Gastroesophageal sphincter (tissue), 4 donors: ENCODE data around the gene FARS2. TPM values are rescaled to one million over a fixed set of nuclear protein-coding genes. Genes with fewer than 3 reads are reported as not detected.

Experiments
- ATAC-seq: fragments of 150-250 bp; one replicate; pipeline ENCODE4 v1.9.1; 2016; ENCODE audit warnings: mild to moderate bottlenecking, moderate library complexity
- H3K27ac ChIP-seq, 4 donors: fragments of 200-600 bp; sonication (generic) in 3 of 4; 1 replicate in 3 of 4; 2 replicates in 1 of 4; pipeline ENCODE4 v1.5.1; 2016 to 2019
- H3K27me3 ChIP-seq: fragments of 200-600 bp; sonication (generic); one replicate; pipeline ENCODE4 v1.5.1; 2019
- H3K36me3 ChIP-seq, 2 donors: fragments of 200-600 bp; sonication (generic); one replicate each; pipeline ENCODE4 v1.5.1; 2019; ENCODE audit warnings: control low read depth in 1 of 2
- H3K4me1 ChIP-seq, 3 donors: fragments of 200-600 bp; sonication (generic); 1 replicate in 2 of 3; 2 replicates in 1 of 3; pipeline ENCODE4 v1.5.1; 2016 to 2019; ENCODE audit warnings: control low read depth in 2 of 3
- H3K4me3 ChIP-seq, 2 donors: fragments of 200-600 bp; sonication (generic); one replicate each; pipeline ENCODE4 v1.5.1; 2019; ENCODE audit warnings: mild to moderate bottlenecking in 1 of 2, moderate library complexity in 1 of 2
- H3K9me3 ChIP-seq, 3 donors: fragments of 200-600 bp; sonication (generic); one replicate each; pipeline ENCODE4 v1.5.1; 2017 to 2019; ENCODE audit warnings: control low read depth in 2 of 3
- CTCF ChIP-seq, 4 experiments: fragments of 200-600 bp in 2 of 4; fragments of 450-650 bp in 2 of 4; sonication (generic) in 1 of 4; IDR thresholded peaks; one replicate each; pipeline ENCODE4 v1.5.1; 2017 to 2019; ENCODE audit warnings: antibody characterized with exemption in 4 of 4, mild to moderate bottlenecking in 2 of 4, moderate library complexity in 2 of 4
- EP300 ChIP-seq: sonication (generic); formaldehyde crosslinking; IDR thresholded peaks from one replicate; pipeline ENCODE4 v1.6.1; 2017; ENCODE audit warnings: antibody characterized with exemption, mild to moderate bottlenecking
- POLR2A ChIP-seq, 2 donors: fragments of 450-650 bp; IDR thresholded peaks; one replicate each; pipeline ENCODE4 v1.6.1; 2017; ENCODE audit warnings: antibody characterized with exemption in 2 of 2, mild to moderate bottlenecking in 2 of 2, moderate library complexity in 1 of 2
- POLR2AphosphoS5 ChIP-seq: sonication (generic); formaldehyde crosslinking; IDR thresholded peaks from one replicate; pipeline ENCODE4 v1.6.1; 2017; ENCODE audit warnings: antibody characterized with exemption
- WGBS, 2 donors: methylation state at CpG; one replicate each; pipeline ENCODE4 v1.1.5; 2018; ENCODE audit warnings: low coverage in 1 of 2; 5-methylcytosine and 5-hydroxymethylcytosine counted together
- total RNA-seq, 4 donors: library from RNA; depleted of rRNA; stranded (reverse); fragments of >200 nt; gene quantifications; one replicate each; pipeline ENCODE4 v1.1.0, GENCODE V29; 2016

Gene FARS2
- total RNA-seq, 4 donors from 2014 or later = 9.8 to 16.3 (median 14.4) TPM

DNA sequence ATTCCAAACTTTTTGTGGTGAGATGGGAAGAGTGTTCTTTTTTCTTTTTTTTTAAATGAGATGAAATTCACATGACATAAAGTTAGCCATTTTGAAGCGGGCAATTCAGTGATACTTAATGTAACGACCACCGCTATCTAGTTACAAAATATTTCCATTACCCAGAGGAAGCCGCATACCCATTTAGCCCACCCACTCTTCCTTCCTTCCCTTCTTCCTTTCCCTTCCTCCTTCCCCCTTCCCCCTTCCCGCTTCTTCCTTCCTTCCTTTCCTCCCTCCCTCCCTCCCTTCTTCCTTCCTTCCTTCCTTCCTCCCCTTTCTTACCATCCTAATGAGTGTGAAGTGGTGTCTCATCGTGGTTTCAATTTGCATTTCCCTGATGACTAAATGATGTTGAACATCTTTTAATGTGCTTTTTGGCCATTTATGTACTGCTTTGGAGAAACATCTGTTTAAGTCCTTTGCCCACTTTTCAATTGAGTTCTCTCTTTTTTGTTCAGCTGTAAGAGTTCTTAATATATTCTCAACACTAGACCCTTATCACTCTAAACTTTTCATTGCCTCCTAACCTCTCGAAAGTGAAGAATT is 371.1 kb downstream of the FARS2 start:
- no peaks in the 10 kb centered on the region for H3K36me3 ChIP-seq
- no peaks in the 10 kb centered on the region for H3K4me1 ChIP-seq
- ATAC-seq = no peak
- H3K4me3 ChIP-seq = no peak overlapping the region
- H3K27ac ChIP-seq = no peak overlapping the region
- H3K27me3 ChIP-seq = no peaks in the 10 kb centered on the region
- H3K9me3 ChIP-seq = no peaks in the 10 kb centered on the region
- WGBS, 2 donors = 75 to 89% methylated on average over 3 to 7 of the region's 7 CpGs
- no peak for TF ChIP-seq CTCF (IDR thresholded peaks at IDR 0.05)
- no peak for TF ChIP-seq EP300
- no peak for TF ChIP-seq POLR2A (IDR thresholded peaks at IDR 0.05)
- TF ChIP-seq POLR2AphosphoS5 = no peak

DNA sequence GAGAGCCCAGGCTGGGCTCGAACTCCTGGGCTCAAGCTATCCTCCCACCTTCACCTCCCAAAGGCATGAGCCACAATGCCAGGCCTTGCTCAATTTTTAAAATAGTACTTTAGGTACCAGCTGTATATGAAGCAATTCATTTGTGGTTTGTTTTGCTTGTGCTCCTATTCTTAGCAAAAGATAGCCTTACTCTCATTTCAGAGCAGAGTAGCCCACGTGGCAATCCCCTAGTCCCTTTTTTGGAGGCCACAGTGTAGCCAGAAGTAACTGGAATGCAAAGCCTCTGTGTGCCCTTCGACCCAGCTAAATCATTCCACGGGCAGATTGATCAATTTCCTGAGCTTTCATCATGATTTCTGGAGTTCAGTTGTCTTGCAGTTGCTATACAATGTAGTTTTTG is 373.2 kb downstream of the FARS2 start:
- no peak for TF ChIP-seq CTCF (IDR thresholded peaks at IDR 0.05)
- TF ChIP-seq POLR2A (IDR thresholded peaks at IDR 0.05) = no peak
- no peak for TF ChIP-seq EP300
- 64 to 67% methylated on average over 3 of the region's 4 CpGs for WGBS, 2 donors
- Histone ChIP-seq H3K27me3 (no peaks in the 10 kb centered on the region), H3K4me1 (no peaks in the 10 kb centered on the region), H3K4me3 (no peak overlapping the region), H3K27ac (no peak overlapping the region), H3K36me3 (no peaks in the 10 kb centered on the region), H3K9me3 (peaks cover 0 to under 1% (median 0%) of the 10 kb centered on the region in 3 donors)
- no peak for ATAC-seq

- no peak overlapping the region for H3K27ac ChIP-seq
- H3K4me3 ChIP-seq = no peak overlapping the region
- TF ChIP-seq EP300 = no peak
- TF ChIP-seq CTCF (IDR thresholded peaks at IDR 0.05) = no peak
- TF ChIP-seq POLR2AphosphoS5 = no peak
- TF ChIP-seq POLR2A (IDR thresholded peaks at IDR 0.05) = no peak
- H3K9me3 ChIP-seq = peaks cover 0 to 19% (median 0%) of the 10 kb centered on the region in 3 donors
- no peaks in the 10 kb centered on the region for H3K4me1 ChIP-seq
- WGBS, 2 donors = 92 to 97% methylated on average over 5 to 13 of the region's 16 CpGs
- peaks cover 0 to 6% of the 10 kb centered on the region in 2 donors for H3K36me3 ChIP-seq
- no peak for ATAC-seq
- no peaks in the 10 kb centered on the region for H3K27me3 ChIP-seq
Measured at GRCh38 chr6:5636210-5637030, 375.1 kb downstream of the FARS2 start.

- WGBS, 2 donors = 83 to 95% methylated on average over 2 to 4 of the region's 5 CpGs
- Histone ChIP-seq H3K27ac (no peak overlapping the region), H3K4me3 (no peak overlapping the region), H3K27me3 (no peaks in the 10 kb centered on the region), H3K4me1 (no peaks in the 10 kb centered on the region), H3K36me3 (peaks cover 0 to 6% of the 10 kb centered on the region in 2 donors), H3K9me3 (peaks cover 0 to 19% (median 0%) of the 10 kb centered on the region in 3 donors)
- TF ChIP-seq POLR2A (IDR thresholded peaks at IDR 0.05) (no peak), POLR2AphosphoS5 (no peak), EP300 (no peak), CTCF (IDR thresholded peaks at IDR 0.05) (no peak)
- ATAC-seq = no peak
Measured at GRCh38 chr6:5637714-5638113, 376.4 kb downstream of the FARS2 start.

DNA sequence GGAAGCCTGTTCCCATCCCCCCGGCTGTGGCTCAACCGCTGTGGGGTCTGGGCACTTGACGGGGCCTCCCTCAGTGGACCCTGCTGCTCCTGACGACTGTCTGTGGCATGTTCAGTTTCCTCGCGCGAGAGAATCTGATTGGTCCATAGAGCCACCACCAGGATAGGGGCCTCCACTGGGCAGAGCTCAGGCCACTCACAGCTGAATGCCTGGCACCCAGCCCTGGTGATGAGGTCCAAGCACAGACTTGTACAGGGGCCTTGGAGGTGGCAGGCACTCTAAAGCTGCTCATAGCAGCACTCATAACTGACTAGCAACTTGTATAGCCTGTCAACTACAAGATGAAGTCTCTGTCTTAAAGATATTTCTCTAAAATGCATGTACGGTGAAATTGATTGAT is 377.4 kb downstream of the FARS2 start:
- Histone ChIP-seq H3K36me3 (peaks cover 0 to 6% of the 10 kb centered on the region in 2 donors), H3K27ac (no peak overlapping the region), H3K9me3 (peaks cover 0 to 19% (median 0%) of the 10 kb centered on the region in 3 donors), H3K4me1 (no peaks in the 10 kb centered on the region), H3K4me3 (no peak overlapping the region), H3K27me3 (no peaks in the 10 kb centered on the region)
- ATAC-seq = no peak
- TF ChIP-seq POLR2AphosphoS5 (no peak), CTCF (IDR thresholded peaks at IDR 0.05) (no peak), POLR2A (IDR thresholded peaks at IDR 0.05) (no peak), EP300 (no peak)
- 71 to 80% methylated on average over 1 to 4 of the region's 8 CpGs for WGBS, 2 donors
